Central memory CD4-positive, alpha-beta T cell (primary cell): ENCODE results near the gene PLCB4.

Experiments
- DNase-seq: peaks from one replicate; pipeline ENCODE4 v3.0.0; 2022

PLCB4 gene

GRCh38 chr20:9412309-9412708 is 343.4 kb downstream of the PLCB4 start:
- no peak for DNase-seq

GRCh38 chr20:9413001-9413400 is 344.1 kb downstream of the PLCB4 start:
- DNase-seq: no peak

GRCh38 chr20:9415426-9415825 is 346.5 kb downstream of the PLCB4 start:
- no peak for DNase-seq

GRCh38 chr20:9416421-9416820 is 347.5 kb downstream of the PLCB4 start:
- no peak for DNase-seq

- no peak for DNase-seq
Measured at GRCh38 chr20:9417665-9418064, 348.8 kb downstream of the PLCB4 start.

GRCh38 chr20:9422321-9423057 is 353.6 kb downstream of the PLCB4 start:
- no peak for DNase-seq

- DNase-seq: no peak
Measured at GRCh38 chr20:9424551-9424950, 355.7 kb downstream of the PLCB4 start.

GRCh38 chr20:9427430-9428291 is 358.8 kb downstream of the PLCB4 start:
- DNase-seq: no peak

- no peak for DNase-seq
Measured at GRCh38 chr20:9428292-9428607, 359.4 kb downstream of the PLCB4 start.

- DNase-seq: no peak
Measured at GRCh38 chr20:9439806-9440205, 370.9 kb downstream of the PLCB4 start.

- DNase-seq: no peak
Measured at GRCh38 chr20:9440892-9441291, 372.0 kb downstream of the PLCB4 start.

- no peak for DNase-seq
Measured at GRCh38 chr20:9441948-9442347, 373.1 kb downstream of the PLCB4 start.

GRCh38 chr20:9442858-9443257 is 374.0 kb downstream of the PLCB4 start:
- DNase-seq: no peak

- DNase-seq: no peak
Measured at GRCh38 chr20:9444921-9445320, 376.0 kb downstream of the PLCB4 start.

- DNase-seq: no peak
Measured at GRCh38 chr20:9447182-9447581, 378.3 kb downstream of the PLCB4 start.

- no peak for DNase-seq
Measured at GRCh38 chr20:9453201-9453600, 384.3 kb downstream of the PLCB4 start.

- DNase-seq: no peak
Measured at GRCh38 chr20:9454791-9455190, 385.9 kb downstream of the PLCB4 start.

GRCh38 chr20:9457136-9457535 is 388.2 kb downstream of the PLCB4 start:
- no peak for DNase-seq

- no peak for DNase-seq
Measured at GRCh38 chr20:9458138-9458796, 389.4 kb downstream of the PLCB4 start.

GRCh38 chr20:9460518-9460917 is 391.6 kb downstream of the PLCB4 start:
- no peak for DNase-seq

GRCh38 chr20:9467995-9468394 is 399.1 kb downstream of the PLCB4 start:
- no peak for DNase-seq

GRCh38 chr20:9474835-9475415 is 406.0 kb downstream of the PLCB4 start:
- DNase-seq: no peak

GRCh38 chr20:9475456-9475855 is 406.6 kb downstream of the PLCB4 start:
- DNase-seq: no peak
